Natural killer cell (primary cell): ENCODE data around the gene PTK7. TPM values are rescaled to one million over a fixed set of nuclear protein-coding genes. Genes with fewer than 3 reads are reported as not detected.

Experiments
- ATAC-seq, 3 donors: fragments of 150-1000 bp in 2 of 3; fragments of 200-7000 bp in 1 of 3; cut with Tn5 transposase; 1 replicate in 1 of 3; 2 replicates in 2 of 3; pipeline ENCODE4 v1.10.0; 2021; ENCODE audit warnings: mild to moderate bottlenecking in 2 of 3, moderate library complexity in 2 of 3
- DNase-seq, 2 donors: peaks; one replicate each; pipeline versions ENCODE4 v3.0.0 to v3.0.0-alpha.2; 2013 to 2021; ENCODE audit warnings: mixed read lengths in 1 of 2
- H3K27ac ChIP-seq: one replicate; pipeline ENCODE4 v1.5.1; 2013; ENCODE audit warnings: mild to moderate bottlenecking, low read length
- H3K27me3 ChIP-seq: one replicate; pipeline ENCODE4 v1.6.1; 2013; ENCODE audit warnings: low read length; ENCODE audit not compliant: control insufficient read depth, insufficient read depth
- H3K36me3 ChIP-seq: one replicate; pipeline ENCODE4 v1.6.1; 2013; ENCODE audit warnings: low read length; ENCODE audit not compliant: control insufficient read depth, insufficient read depth
- H3K4me1 ChIP-seq: one replicate; pipeline ENCODE4 v1.6.1; 2013; ENCODE audit warnings: low read length; ENCODE audit not compliant: control insufficient read depth, insufficient read depth
- H3K4me3 ChIP-seq: one replicate; pipeline ENCODE4 v1.5.1; 2013; ENCODE audit warnings: low read length
- H3K9me3 ChIP-seq: one replicate; pipeline ENCODE4 v1.6.1; 2013; ENCODE audit warnings: low read length; ENCODE audit not compliant: control insufficient read depth, insufficient read depth
- H3K27ac Mint-ChIP-seq, 2 donors: one replicate each; pipeline ENCODE4 v1.8.0; 2022; ENCODE audit warnings: mild to moderate bottlenecking in 2 of 2, mixed read lengths in 2 of 2, moderate library complexity in 1 of 2
- H3K27me3 Mint-ChIP-seq, 2 donors: one replicate each; pipeline ENCODE4 v1.8.0; 2022; ENCODE audit warnings: low read depth in 2 of 2, mixed read lengths in 2 of 2
- H3K36me3 Mint-ChIP-seq: one replicate; pipeline ENCODE4 v1.8.0; 2022; ENCODE audit warnings: mixed read lengths
- H3K4me1 Mint-ChIP-seq, 2 donors: one replicate each; pipeline ENCODE4 v1.8.0; 2022; ENCODE audit warnings: mixed read lengths in 2 of 2
- H3K4me3 Mint-ChIP-seq: one replicate; pipeline ENCODE4 v1.8.0; 2022; ENCODE audit warnings: mild to moderate bottlenecking, moderate library complexity, mixed read lengths
- H3K9me3 Mint-ChIP-seq, 2 donors: one replicate each; pipeline ENCODE4 v1.8.0; 2022; ENCODE audit warnings: mixed read lengths in 2 of 2
- WGBS: methylation state at CpG from one replicate; pipeline ENCODE4 v1.1.7; 2013; ENCODE audit warnings: missing lambda C conversion rate; ENCODE audit not compliant: insufficient coverage; 5-methylcytosine and 5-hydroxymethylcytosine counted together
- intact Hi-C: fragments of 100-400 bp; cut with micrococcal nuclease; formaldehyde crosslinking; loops from one replicate; pipeline ENCODE4 v1.14.2; 2022
- total RNA-seq, 4 donors: library from RNA; stranded (reverse); fragments of 120-200 nt in 1 of 4; gene quantifications; one replicate each; pipeline versions ENCODE4 v1.2.3 to v1.2.4, GENCODE V29; 2013 to 2022
- TF ChIP-seq, protein P1 (sequence below): fragments of 200-600 bp; IDR thresholded peaks from one replicate; pipeline ENCODE4 v1.8.0; 2022; ENCODE audit warnings: antibody characterized with exemption

PTK7 gene
- total RNA-seq, 3 donors from 2014 or later (not counting 1 experiment from before 2014, with no cell fraction given): 1.7 to 5.6 (median 2.8) TPM

DNA sequence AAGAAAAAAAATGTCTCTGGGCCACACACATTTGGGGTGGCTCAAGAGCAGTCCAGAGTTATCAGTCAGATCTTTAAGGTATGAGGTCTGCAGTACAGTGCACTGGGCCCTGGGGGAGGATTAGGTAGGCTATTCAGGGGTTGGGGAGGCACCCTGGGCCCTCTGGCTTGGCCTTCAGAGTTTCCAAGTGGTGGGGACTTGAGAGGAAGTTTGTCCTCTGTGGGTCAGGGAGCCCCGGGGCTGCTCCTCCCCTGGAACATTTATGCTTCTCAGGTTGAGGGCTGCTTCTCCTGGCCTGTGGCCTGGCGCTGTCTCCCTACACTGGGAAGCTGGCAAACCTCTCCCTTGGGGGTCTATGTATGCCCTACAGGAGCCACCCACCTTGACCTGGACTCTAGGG, 46.0 kb downstream of the PTK7 start:
- Mint-ChIP-seq H3K27ac (no peak overlapping the region), H3K4me3 (no peak overlapping the region), H3K4me1 (no peaks in the 10 kb centered on the region), H3K36me3 (no peaks in the 10 kb centered on the region), H3K27me3 (no peaks in the 10 kb centered on the region), H3K9me3 (no peaks in the 10 kb centered on the region)
- no peaks in the 10 kb centered on the region for H3K36me3 ChIP-seq
- H3K9me3 ChIP-seq: no peaks in the 10 kb centered on the region
- H3K4me1 ChIP-seq: no peaks in the 10 kb centered on the region
- H3K27me3 ChIP-seq: no peaks in the 10 kb centered on the region
- whole genome bisulfite sequencing: 83% methylated on average over 2 of the region's 2 CpGs
- intact Hi-C loops: no loop called here
- DNase-seq: no peak
- H3K4me3 ChIP-seq: no peak overlapping the region
- no peak for ATAC-seq
- H3K27ac ChIP-seq: no peak overlapping the region
- TF ChIP-seq, protein P1, sequence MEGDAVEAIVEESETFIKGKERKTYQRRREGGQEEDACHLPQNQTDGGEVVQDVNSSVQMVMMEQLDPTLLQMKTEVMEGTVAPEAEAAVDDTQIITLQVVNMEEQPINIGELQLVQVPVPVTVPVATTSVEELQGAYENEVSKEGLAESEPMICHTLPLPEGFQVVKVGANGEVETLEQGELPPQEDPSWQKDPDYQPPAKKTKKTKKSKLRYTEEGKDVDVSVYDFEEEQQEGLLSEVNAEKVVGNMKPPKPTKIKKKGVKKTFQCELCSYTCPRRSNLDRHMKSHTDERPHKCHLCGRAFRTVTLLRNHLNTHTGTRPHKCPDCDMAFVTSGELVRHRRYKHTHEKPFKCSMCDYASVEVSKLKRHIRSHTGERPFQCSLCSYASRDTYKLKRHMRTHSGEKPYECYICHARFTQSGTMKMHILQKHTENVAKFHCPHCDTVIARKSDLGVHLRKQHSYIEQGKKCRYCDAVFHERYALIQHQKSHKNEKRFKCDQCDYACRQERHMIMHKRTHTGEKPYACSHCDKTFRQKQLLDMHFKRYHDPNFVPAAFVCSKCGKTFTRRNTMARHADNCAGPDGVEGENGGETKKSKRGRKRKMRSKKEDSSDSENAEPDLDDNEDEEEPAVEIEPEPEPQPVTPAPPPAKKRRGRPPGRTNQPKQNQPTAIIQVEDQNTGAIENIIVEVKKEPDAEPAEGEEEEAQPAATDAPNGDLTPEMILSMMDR: no peak

DNA sequence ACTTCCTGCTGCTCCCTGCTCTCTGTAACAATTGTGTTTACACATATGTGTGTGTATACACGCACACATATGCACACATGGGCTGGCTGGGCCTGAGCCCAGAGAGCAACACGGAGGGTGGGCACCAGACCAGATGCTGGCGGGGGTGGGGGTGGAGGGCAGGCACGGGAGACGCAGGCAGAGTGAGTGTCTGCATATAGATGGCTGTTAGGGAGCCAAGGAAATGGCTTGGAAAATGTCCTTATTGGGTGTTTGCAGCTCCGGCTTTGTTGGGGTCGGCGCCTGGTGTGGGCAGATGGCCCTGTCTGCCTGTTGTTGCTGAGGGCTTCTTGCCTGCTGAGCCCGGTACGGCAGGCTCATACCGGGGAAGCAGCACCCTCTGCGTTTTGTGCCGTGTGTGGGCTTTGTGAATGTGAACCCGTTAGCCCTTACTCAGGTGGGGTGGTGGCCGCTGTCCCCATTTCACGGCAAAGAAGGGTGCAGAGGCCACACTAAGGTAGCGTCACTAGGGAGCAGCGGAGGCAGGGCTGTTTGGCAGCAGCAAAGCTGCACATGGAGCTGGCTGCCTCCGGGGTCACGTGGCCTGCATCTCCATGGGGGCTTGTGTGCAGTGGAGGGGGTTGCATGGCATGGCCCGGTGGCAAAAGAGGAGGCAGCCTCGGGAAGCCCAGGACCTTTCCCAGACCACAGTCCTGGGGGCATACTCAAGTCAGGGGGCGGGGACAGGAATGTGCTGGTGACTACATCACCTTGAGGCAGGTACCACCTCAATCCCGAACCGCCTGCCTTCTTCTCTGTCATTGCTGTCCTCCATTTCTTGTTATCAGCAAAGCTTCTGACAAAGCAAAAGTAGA, 47.6 kb downstream of the PTK7 start:
- TF ChIP-seq, protein P1: no peak
- no peaks in the 10 kb centered on the region for H3K36me3 Mint-ChIP-seq
- DNase-seq: no peak

DNA sequence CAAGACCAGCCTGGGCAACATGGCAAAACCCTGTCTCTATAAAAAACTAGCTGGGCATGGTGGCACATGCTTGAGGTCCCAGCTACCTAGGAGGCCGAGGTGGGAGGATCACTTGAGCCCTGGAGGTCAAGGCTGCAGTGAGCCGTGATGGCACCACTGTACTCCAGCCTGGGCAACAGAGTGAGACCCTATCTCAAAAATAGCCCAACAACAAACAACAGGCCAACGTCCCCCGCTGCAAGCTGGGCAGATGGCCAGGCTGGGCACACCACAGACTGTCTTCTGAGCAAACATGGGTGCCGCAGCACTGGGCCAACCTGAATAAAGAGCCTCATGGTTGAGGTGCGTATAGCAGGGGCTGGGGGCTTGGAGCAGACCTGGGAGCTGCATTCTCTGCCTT, 48.4 kb downstream of the PTK7 start:
- Mint-ChIP-seq H3K4me3 (no peak overlapping the region), H3K27me3 (no peaks in the 10 kb centered on the region), H3K9me3 (no peaks in the 10 kb centered on the region), H3K36me3 (no peaks in the 10 kb centered on the region), H3K4me1 (no peaks in the 10 kb centered on the region), H3K27ac (no peak overlapping the region)
- ATAC-seq: no peak
- TF ChIP-seq, protein P1: no peak
- Histone ChIP-seq H3K36me3 (no peaks in the 10 kb centered on the region), H3K27me3 (no peaks in the 10 kb centered on the region), H3K27ac (no peak overlapping the region), H3K4me3 (no peak overlapping the region), H3K4me1 (no peaks in the 10 kb centered on the region), H3K9me3 (no peaks in the 10 kb centered on the region)
- WGBS: 90% methylated on average over 6 of the region's 6 CpGs
- intact Hi-C loops: no loop called here
- no peak for DNase-seq

More for the DNA sequence above, 47.6 kb downstream of the PTK7 start:
- Histone ChIP-seq H3K4me1 (no peaks in the 10 kb centered on the region), H3K27me3 (no peaks in the 10 kb centered on the region), H3K4me3 (no peak overlapping the region), H3K27ac (no peak overlapping the region), H3K36me3 (no peaks in the 10 kb centered on the region), H3K9me3 (no peaks in the 10 kb centered on the region)
- no peak overlapping the region for H3K27ac Mint-ChIP-seq
- no peaks in the 10 kb centered on the region for H3K27me3 Mint-ChIP-seq
- no peak overlapping the region for H3K4me3 Mint-ChIP-seq
- no peaks in the 10 kb centered on the region for H3K9me3 Mint-ChIP-seq
- H3K4me1 Mint-ChIP-seq: no peaks in the 10 kb centered on the region
- ATAC-seq: no peak
- WGBS: 92% methylated on average over 25 of the region's 25 CpGs
- intact Hi-C loops: no loop called here

DNA sequence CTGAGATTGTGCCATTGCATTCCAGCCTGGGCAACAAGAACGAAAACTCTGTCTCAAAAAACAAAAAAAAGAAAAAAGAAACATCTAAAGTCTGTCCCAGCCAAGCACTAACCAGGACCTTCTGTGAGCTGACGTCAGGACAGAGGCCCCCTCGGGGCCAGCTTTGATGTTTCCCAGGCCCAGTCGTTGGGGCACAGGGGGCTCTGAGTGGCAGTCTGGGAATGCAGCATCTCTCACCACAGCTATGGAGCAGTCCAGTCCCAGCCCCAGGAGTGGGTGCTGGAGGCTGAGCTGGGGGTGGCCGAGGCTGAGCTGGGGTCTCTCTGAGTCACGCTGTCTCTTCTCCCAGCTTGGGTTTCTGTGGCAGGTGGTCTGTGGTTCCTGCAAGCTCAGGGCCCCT, 49.0 kb downstream of the PTK7 start:
- Mint-ChIP-seq H3K4me3 (no peak overlapping the region), H3K27me3 (no peaks in the 10 kb centered on the region), H3K4me1 (no peaks in the 10 kb centered on the region), H3K36me3 (no peaks in the 10 kb centered on the region), H3K9me3 (no peaks in the 10 kb centered on the region), H3K27ac (no peak overlapping the region)
- 68% methylated on average over 6 of the region's 6 CpGs for WGBS
- Histone ChIP-seq H3K27me3 (no peaks in the 10 kb centered on the region), H3K36me3 (no peaks in the 10 kb centered on the region), H3K4me3 (no peak overlapping the region), H3K9me3 (no peaks in the 10 kb centered on the region), H3K27ac (no peak overlapping the region), H3K4me1 (no peaks in the 10 kb centered on the region)
- no peak for DNase-seq
- no peak for ATAC-seq
- intact Hi-C loops: no loop called here
- TF ChIP-seq, protein P1: no peak
